ENCODE measurements around the gene MYL10.
"Not testable (repeated sequence)": the region's sequence is repeated elsewhere in the genome, so short reads cannot be mapped to it uniquely, and the experiment has no call there.

The MYL10 gene

DNA sequence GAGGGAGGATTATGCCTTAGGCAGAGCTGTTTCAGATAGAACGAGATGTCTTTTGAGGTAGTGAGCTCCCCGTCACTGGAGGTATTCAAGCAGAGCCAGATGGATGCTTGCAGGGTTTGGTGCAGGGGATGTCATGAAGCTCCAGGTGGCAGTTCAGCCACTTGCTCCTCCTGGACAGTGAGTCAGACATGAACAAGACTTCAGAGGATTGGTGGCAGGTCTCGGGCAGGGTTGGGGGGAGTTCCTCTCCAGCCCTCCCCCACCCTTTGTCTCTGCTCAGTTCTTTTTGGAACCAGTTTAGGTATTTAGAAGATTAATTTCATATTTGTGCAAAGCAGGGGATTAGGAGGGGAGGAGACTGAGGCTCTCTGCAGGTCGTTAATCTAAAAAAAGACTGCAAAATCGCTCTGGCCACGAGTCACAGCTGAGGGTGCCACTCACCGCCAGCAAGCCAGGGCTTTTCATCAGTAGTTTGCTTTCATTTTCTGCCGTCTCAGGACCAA lies 21.5 kb upstream of the MYL10 start:
- no peak for DNase-seq

DNA sequence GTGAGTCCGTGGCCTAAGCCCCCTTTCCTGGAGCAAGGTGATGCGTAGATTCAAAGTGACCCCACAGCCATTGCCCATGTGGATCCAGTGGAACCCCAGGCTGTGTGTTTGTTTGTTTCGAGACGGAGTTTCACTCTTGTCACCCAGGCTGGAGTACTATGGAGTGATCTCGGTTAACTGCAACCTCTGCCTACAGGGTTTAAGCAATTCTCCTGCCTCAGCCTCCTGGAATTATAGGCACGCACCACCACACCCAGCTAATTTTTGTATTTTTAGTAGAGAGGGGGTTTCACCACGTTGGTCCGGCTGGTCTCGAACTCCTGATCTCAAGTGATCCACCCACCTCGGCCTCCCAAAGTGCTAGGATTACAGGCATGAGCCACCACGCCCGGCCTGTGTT lies 18.8 kb upstream of the MYL10 start:
- DNase-seq = not testable (repeated sequence)

GRCh38 chr7:101645951-101646350 lies 16.9 kb upstream of the MYL10 start:
- no peak for DNase-seq

- DNase-seq = no peak
These were observed 15.8 kb upstream of the MYL10 start for GRCh38 chr7:101644879-101645278.

DNA sequence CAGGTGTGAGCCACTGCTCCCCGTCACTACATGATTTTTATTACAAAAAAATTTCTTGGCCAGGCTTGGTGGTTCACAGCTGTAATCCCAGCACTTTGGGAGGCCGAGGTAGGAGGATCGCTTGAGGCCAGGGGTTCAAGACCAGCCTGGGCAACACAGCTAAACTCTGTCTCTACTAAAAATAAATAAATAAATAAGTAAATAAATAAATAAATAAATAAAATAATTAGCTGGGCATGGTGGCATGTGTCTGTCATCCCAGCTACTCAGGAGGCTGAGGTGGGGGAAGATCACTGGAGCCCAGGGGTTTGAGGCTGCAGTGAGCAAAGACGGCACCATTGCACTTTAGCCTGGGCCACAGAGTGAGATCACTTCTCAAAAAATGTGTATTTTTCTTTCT lies 10.0 kb upstream of the MYL10 start:
- DNase-seq = not testable (repeated sequence)

GRCh38 chr7:101636822-101637623 lies 7.9 kb upstream of the MYL10 start:
- DNase-seq = no peak

GRCh38 chr7:101635484-101635883 lies 6.4 kb upstream of the MYL10 start:
- no peak for DNase-seq

- DNase-seq = no peak
These were observed 5.2 kb upstream of the MYL10 start for GRCh38 chr7:101634196-101634717.

GRCh38 chr7:101633511-101633910 lies 4.4 kb upstream of the MYL10 start:
- DNase-seq = no peak

GRCh38 chr7:101632641-101633040 lies 3.5 kb upstream of the MYL10 start:
- no peak for DNase-seq

- DNase-seq = no peak
These were observed 2.2 kb upstream of the MYL10 start for GRCh38 chr7:101631224-101631714.

DNA sequence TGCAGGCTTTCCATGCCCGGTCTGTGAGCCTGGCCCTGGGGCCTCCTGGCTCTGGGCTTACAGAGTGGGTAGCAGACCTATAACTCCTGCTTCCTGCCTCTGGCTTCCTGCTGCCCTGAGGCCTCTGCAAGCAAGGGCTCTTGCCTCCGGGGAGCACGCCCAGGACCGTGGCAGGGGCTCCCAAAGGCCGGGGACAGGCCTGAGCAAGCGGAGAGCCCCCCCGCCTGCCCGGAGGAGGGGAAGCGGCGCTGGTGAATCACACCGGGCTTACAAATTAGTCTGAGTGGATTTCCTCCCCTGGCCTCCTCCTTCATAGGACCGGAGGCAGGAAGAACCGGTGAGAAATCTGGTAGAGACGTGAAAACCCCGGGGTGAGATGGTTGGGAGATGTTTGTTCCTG lies 1.5 kb upstream of the MYL10 start:
- DNase-seq = no peak

DNA sequence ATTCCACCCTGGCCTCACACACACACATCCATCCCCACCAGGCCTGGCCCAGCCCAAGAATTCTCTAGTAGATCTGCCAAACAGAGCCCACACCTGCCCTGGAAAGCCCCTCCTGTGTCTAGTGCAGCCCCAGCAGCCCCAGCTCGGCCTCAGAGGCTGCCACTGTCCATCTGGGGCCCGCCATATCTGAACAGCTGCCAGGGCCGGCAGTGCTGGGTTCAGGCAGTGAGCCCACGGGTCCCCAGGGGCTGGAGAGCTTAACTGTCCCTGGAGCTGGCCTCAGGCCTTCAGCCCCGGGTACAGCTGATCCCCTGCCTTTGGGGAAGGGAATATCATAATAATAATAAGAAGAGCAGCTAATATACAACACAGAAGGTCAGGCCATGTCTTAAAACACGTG lies 574 bp downstream of the MYL10 start:
- peak; percentile 72 for DNase-seq

- DNase-seq = no peak
These were observed 2.3 kb downstream of the MYL10 start for GRCh38 chr7:101626758-101627157.

DNA sequence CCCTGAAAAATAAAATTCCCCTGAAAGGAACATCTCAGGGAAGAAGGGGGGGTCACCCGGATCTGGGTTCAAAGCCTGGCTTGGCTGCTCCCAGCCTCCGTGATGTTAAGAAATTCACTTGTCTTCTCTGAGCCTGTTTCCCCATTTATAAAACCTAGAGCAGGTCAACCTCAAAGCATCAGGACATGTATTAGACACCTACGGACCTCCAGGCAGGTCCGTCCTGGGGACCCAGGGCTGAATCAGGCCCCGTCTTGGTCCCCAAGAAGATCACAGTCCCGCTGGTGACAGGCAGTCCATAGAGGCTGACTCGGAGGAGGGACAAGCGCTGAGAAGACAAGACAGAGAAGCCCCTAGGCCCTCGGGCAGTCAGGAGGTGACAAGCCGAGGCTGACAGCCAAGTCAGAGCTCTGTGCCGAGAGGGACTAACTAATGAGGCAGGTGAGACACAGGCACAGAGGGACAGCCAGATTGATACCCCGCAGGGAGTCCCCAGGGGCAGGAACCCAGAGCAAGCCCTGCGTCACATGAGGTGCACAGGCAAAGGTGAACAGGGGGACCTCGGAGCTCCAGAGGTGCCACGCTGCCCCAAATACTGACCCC lies 2.9 kb downstream of the MYL10 start:
- DNase-seq = no peak

- no peak for DNase-seq
These were observed 3.9 kb downstream of the MYL10 start for GRCh38 chr7:101625031-101625791.

GRCh38 chr7:101624246-101625001 lies 4.7 kb downstream of the MYL10 start:
- no peak for DNase-seq

DNA sequence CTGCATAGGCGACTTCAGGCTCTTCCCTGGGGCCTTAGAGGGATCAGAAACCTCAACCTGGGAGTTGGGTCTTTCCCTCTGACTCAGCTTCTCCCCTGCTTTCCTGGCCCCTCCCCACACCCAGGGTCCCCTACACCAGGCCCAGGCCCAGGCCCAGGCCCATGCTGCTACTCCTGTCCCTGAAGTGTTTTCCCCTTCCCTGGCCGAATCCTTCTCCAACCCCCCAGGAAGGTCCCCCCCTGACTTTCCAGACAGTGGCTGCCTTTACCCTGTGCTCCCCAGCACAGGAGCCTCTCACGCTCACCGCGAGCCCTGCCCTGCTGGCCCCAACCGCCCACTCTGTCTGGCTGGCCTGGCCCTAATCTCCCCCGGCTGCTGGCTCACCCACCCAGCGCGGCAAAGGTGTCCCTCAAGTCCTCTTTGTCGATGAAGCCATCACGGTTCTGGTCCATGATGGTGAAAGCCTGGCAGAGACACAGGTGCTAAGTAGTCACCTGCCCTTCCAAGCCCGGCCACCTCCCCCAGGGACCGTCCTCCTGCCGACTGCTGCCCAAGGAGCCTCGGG lies 6.4 kb downstream of the MYL10 start:
- DNase-seq = no peak

GRCh38 chr7:101620991-101621390 lies 8.1 kb downstream of the MYL10 start:
- DNase-seq = no peak

DNA sequence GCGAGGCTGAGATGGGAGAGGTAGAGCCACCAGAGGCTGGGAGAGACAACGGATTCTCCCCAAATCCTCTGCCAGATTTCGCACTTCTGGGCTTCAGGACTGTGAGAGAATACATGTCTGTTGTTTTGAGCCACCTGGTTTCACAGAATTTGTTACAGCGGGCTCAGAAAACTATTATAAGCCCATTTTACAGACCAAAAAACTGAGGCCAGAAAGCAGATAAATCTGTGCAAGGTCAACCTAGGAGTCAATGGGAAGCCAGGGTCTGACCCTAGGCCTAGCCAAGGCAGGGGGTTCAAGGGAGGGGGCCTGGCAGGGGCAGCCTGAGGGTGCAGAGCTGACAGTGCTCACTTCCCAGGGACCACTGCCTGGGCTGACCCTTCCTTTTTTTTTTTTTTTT lies 8.7 kb downstream of the MYL10 start:
- DNase-seq = no peak

GRCh38 chr7:101618916-101619315 lies 10.2 kb downstream of the MYL10 start:
- no peak for DNase-seq

DNA sequence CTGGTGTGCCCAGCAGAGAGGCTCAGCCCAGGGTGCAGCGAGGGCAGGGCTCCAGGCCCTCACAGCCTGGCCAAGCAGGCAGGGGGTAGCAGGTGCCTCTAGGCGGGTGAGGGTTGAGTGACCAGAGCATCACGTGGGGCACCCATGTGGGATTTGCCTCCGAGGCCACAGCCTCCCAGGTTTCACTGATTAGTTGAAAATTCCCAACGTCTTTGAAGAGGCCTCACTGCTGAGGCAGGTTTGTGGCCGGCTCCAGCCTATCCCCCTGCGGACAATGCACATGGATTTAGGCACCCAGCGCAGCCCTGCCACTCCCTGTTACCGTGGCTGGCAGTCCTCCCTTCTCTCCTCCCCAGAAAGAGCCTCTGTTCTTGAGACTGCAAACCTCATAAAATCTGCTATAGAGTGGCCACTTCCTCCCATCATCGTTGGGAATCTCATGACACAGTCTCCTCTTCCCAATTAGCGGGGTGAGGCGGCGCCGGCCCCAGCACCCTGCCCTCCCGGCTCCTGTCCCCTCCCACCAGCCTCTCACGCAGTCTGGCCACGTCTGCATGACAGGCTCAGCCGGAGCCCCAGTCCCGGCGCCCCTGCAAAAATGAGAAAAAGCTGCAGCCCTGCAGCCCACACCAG lies 10.8 kb downstream of the MYL10 start:
- DNase-seq = no peak
